HepG2 (cell line): ENCODE results near the gene NFILZ. TPM values are rescaled to one million over a fixed set of nuclear protein-coding genes. Genes with fewer than 3 reads are reported as not detected.

Source experiments
- ATAC-seq: fragments of 200-7000 bp; cut with Tn5 transposase; 3 replicates; pipeline ENCODE4 v1.9.1; 2020; ENCODE audit warnings: mild to moderate bottlenecking, moderate library complexity
- BruUV-seq: library from RNA; stranded (reverse); fragments of 400-500 nt; replicated peaks from 2 replicates; lab custom pipeline; 2021; lab: Mats Ljungman, UMichigan
- CTCF ChIA-PET: fragments of 300-600 bp; formaldehyde crosslinking; extraction: SDS; loops from one replicate; lab custom pipeline; 2021; ENCODE audit warnings: low total read pairs, inconsistent platforms, low intra/inter-chr PET ratio; lab: Yijun Ruan, JAX
- POLR2A ChIA-PET: fragments of 350-600 bp; sonication (Branson Sonifier 250); formaldehyde crosslinking; loops from one replicate; lab custom pipeline; 2020; ENCODE audit warnings: antibody characterized with exemption, inconsistent platforms; lab: Yijun Ruan, JAX
- DNase-seq: peaks from one replicate; pipeline ENCODE4 v3.0.0-alpha.2; 2015; ENCODE audit warnings: low spot score
- FAIRE-seq: peaks from 3 replicates; lab custom pipeline; 2011; peaks lifted over from hg19 to GRCh38; lab: Jason Lieb, UNC
- H2AFZ ChIP-seq: one replicate; pipeline ENCODE4 v1.6.1; 2011; ENCODE audit warnings: low read length, inconsistent platforms
- H3K27ac ChIP-seq: fragments of 300-600 bp; 3 replicates; pipeline ENCODE4 v1.8.0; 2011; ENCODE audit warnings: mixed run types, mild to moderate bottlenecking, mixed read lengths, low read length, inconsistent platforms; ENCODE audit not compliant: insufficient read depth; ENCODE audit errors: extremely low read length
- H3K27me3 ChIP-seq, 2 experiments: fragments of 200-600 bp in 1 of 2; 2 replicates in 1 of 2; 3 replicates in 1 of 2; pipeline versions ENCODE4 v1.6.0 to v1.8.0; 2011; ENCODE audit warnings: low read length in 2 of 2, mild to moderate bottlenecking in 2 of 2, moderate library complexity in 2 of 2, inconsistent platforms in 1 of 2; ENCODE audit not compliant: insufficient read depth in 2 of 2, control insufficient read depth in 1 of 2
- H3K36me3 ChIP-seq, 2 experiments: fragments of 200-600 bp in 1 of 2; replicated peaks in 1 of 2; 2 replicates in 1 of 2; 3 replicates in 1 of 2; pipeline versions ENCODE4 v1.5.1 to v1.8.0; 2011; ENCODE audit warnings: low read length in 2 of 2, inconsistent platforms in 1 of 2; ENCODE audit not compliant: insufficient read depth in 2 of 2, control insufficient read depth in 1 of 2
- H3K4me1 ChIP-seq: 2 replicates; pipeline ENCODE4 v1.5.1; 2012; ENCODE audit warnings: low read length, inconsistent platforms; ENCODE audit not compliant: insufficient read depth
- H3K4me2 ChIP-seq: 2 replicates; pipeline ENCODE4 v1.6.0; 2011; ENCODE audit warnings: low read depth, low read length, inconsistent platforms
- H3K4me3 ChIP-seq, 3 experiments: fragments of 200-600 bp in 1 of 3; sonication (generic), shearing (Covaris generic) in 1 of 3; replicated peaks in 1 of 3; 2 replicates each; pipeline ENCODE4 v1.5.1; 2011 to 2016; ENCODE audit warnings: low read length in 3 of 3, inconsistent platforms in 2 of 3, low read depth in 2 of 3, mild to moderate bottlenecking in 2 of 3, control low read depth in 1 of 3, mixed read lengths in 1 of 3; ENCODE audit not compliant: insufficient read depth in 1 of 3
- H3K79me2 ChIP-seq: one replicate; pipeline ENCODE4 v1.6.1; 2011; ENCODE audit warnings: low read length, inconsistent platforms; ENCODE audit not compliant: insufficient read depth
- H3K9ac ChIP-seq: 2 replicates; pipeline ENCODE4 v1.6.0; 2011; ENCODE audit warnings: mild to moderate bottlenecking, low read depth, low read length, inconsistent platforms; ENCODE audit not compliant: insufficient read depth
- H3K9me3 ChIP-seq: 2 replicates; pipeline ENCODE4 v1.5.1; 2012; ENCODE audit warnings: mild to moderate bottlenecking, low read length
- H4K20me1 ChIP-seq: 2 replicates; pipeline ENCODE4 v1.6.0; 2011; ENCODE audit warnings: inconsistent platforms, mild to moderate bottlenecking, low read length, moderate library complexity; ENCODE audit not compliant: insufficient read depth
- BCLAF1 ChIP-seq: fragments of 450-650 bp; IDR thresholded peaks from 2 replicates; pipeline ENCODE4 v1.6.1; 2017; ENCODE audit warnings: mild to moderate bottlenecking
- ELF1 ChIP-seq: sonication (generic); formaldehyde crosslinking; IDR thresholded peaks from 2 replicates; pipeline ENCODE4 v1.4.0; 2020; ENCODE audit warnings: missing genetic modification reagents
- HNRNPL ChIP-seq: fragments of 200-400 bp; formaldehyde crosslinking; IDR thresholded peaks from 2 replicates; pipeline ENCODE4 v1.6.1; 2017; ENCODE audit warnings: mild to moderate bottlenecking, low read depth, low read length
- KDM4B ChIP-seq: sonication (generic); formaldehyde crosslinking; IDR thresholded peaks from 2 replicates; pipeline ENCODE4 v1.4.0; 2020; ENCODE audit warnings: missing genetic modification reagents
- MAFF ChIP-seq: IDR thresholded peaks from 2 replicates; pipeline ENCODE4 v1.6.1; 2011; ENCODE audit warnings: low read depth, low read length, improper control_type of control experiment
- MAFG ChIP-seq: sonication (generic); formaldehyde crosslinking; IDR thresholded peaks from 2 replicates; pipeline ENCODE4 v1.5.1; 2020; ENCODE audit warnings: mild to moderate bottlenecking, missing genetic modification reagents
- MEIS2 ChIP-seq: sonication (generic); formaldehyde crosslinking; IDR thresholded peaks from 2 replicates; pipeline ENCODE4 v1.9.0; 2021; ENCODE audit warnings: mild to moderate bottlenecking, missing genetic modification reagents
- PBX3 ChIP-seq: sonication (generic); formaldehyde crosslinking; IDR thresholded peaks from 2 replicates; pipeline ENCODE4 v1.8.1; 2023; ENCODE audit warnings: missing genetic modification reagents, inconsistent platforms, borderline replicate concordance
- SIN3B ChIP-seq: fragments of 150-350 bp; IDR thresholded peaks from 2 replicates; pipeline ENCODE4 v1.6.1; 2014; ENCODE audit warnings: low read length
- YY1 ChIP-seq: IDR thresholded peaks from 2 replicates; pipeline ENCODE4 v1.6.1; 2011; ENCODE audit warnings: low read length, low read depth, moderate library complexity, mild to moderate bottlenecking; ENCODE audit not compliant: insufficient read depth, insufficient replicate concordance
- ZMYM4 ChIP-seq: sonication (generic); formaldehyde crosslinking; IDR thresholded peaks from 2 replicates; pipeline ENCODE4 v1.8.1; 2023; ENCODE audit warnings: mild to moderate bottlenecking, missing genetic modification reagents
- ZNF205 ChIP-seq: IDR thresholded peaks from 2 replicates; pipeline ENCODE4 v1.6.1; 2018; ENCODE audit warnings: missing biosample characterization, missing genetic modification reagents
- ZNF468 ChIP-seq: sonication (generic); formaldehyde crosslinking; IDR thresholded peaks from 2 replicates; pipeline ENCODE4 v1.8.0; 2022; ENCODE audit warnings: mild to moderate bottlenecking, moderate library complexity, missing genetic modification reagents
- ZNF878 ChIP-seq: sonication (generic); formaldehyde crosslinking; IDR thresholded peaks from 2 replicates; pipeline ENCODE4 v1.8.1; 2023; ENCODE audit warnings: mild to moderate bottlenecking, missing genetic modification reagents, moderate library complexity
- WGBS: methylation state at CpG from one replicate; pipeline ENCODE4 v1.1.6; 2017; ENCODE audit warnings: low lambda C conversion rate; 5-methylcytosine and 5-hydroxymethylcytosine counted together
- in situ Hi-C: cut with HindIII; loops from 2 replicates; pipeline ENCODE4 v1.10.0; 2017; ENCODE audit warnings: low pct_unique_long_range_greater_than_20kb; ENCODE audit not compliant: extremely low pct_ligation_motif_present
- intact Hi-C: fragments of 100-400 bp; cut with micrococcal nuclease; formaldehyde crosslinking; loops from one replicate; pipeline ENCODE4 v1.10.0; 2022; ENCODE audit not compliant: unreplicated experiment
- polyA plus RNA-seq, 8 experiments: library from polyadenylated mRNA; depleted of rRNA in 3 of 8; stranded (reverse) in 7 of 8; unstranded in 1 of 8; fragments of >200 nt; fragmentation: Illumina TruSeq in 4 of 8; extraction: Trizol in 4 of 8; gene quantifications; 2 replicates each; pipeline versions ENCODE4 v1.2.1 to v1.2.3, GENCODE V29; 2011 to 2016; ENCODE audit warnings: low read depth in 4 of 8, missing spikeins in 1 of 8, mixed read lengths in 1 of 8; ENCODE audit not compliant: insufficient read depth in 1 of 8
- total RNA-seq, 5 experiments: library from RNA; depleted of rRNA; stranded (reverse); fragments of >200 nt; fragmentation: Illumina TruSeq; extraction: Trizol; gene quantifications; 2 replicates each; pipeline ENCODE4 v1.2.3, GENCODE V29; 2016; ENCODE audit warnings: low read depth in 1 of 5

Gene NFILZ
- total and polyA plus RNA-seq, 2 of the 13 experiments (the other 11 are each of a cell fraction or from before 2014, with no cell fraction given), result not detected

- no peak for ATAC-seq
- no peaks in the 10 kb centered on the region for H3K36me3 ChIP-seq
- H3K9me3 ChIP-seq, result peaks cover 5% of the 10 kb centered on the region; the same call in 1 of the 2 replicates
- H3K9ac ChIP-seq, result no peak overlapping the region
- no peaks in the 10 kb centered on the region for H4K20me1 ChIP-seq
- FAIRE-seq, result no peak
- POLR2A ChIA-PET, result interaction anchor here (0.7 to 0.8 kb wide), 2 partner anchors 13 to 15 kb away, joined by 3 read pairs; no protein-coding TSS in a partner anchor
- peaks cover 32% of the 10 kb centered on the region for H3K4me1 ChIP-seq
- no peak for DNase-seq
- H3K79me2 ChIP-seq, result no peaks in the 10 kb centered on the region
- no peak overlapping the region for H3K4me3 ChIP-seq
- no peak overlapping the region for H2AFZ ChIP-seq
- intact Hi-C loops (no loop called here), in situ Hi-C loops (no loop called here)
- no peaks in the 10 kb centered on the region for H3K27me3 ChIP-seq
- CTCF ChIA-PET, result no interaction called here
- no peak overlapping the region for H3K4me2 ChIP-seq
- TF ChIP-seq ZMYM4, result no peak
- TF ChIP-seq ELF1 (CRISPR knock-in tag), result no peak
- no peak for TF ChIP-seq HNRNPL
- no peak for TF ChIP-seq PBX3 (CRISPR knock-in tag)
- TF ChIP-seq MAFF, result no peak
- TF ChIP-seq SIN3B, result no peak
- TF ChIP-seq MAFG (CRISPR knock-in tag), result no peak
- TF ChIP-seq ZNF205 (CRISPR knock-in tag), result no peak
- TF ChIP-seq BCLAF1, result no peak
- no peak for TF ChIP-seq YY1
- no peak for TF ChIP-seq ZNF878 (CRISPR knock-in tag)
- no peak for TF ChIP-seq MEIS2 (CRISPR knock-in tag)
- TF ChIP-seq ZNF468 (CRISPR knock-in tag), result no peak
- no peak for TF ChIP-seq KDM4B
- no TSS peak for BruUV-seq
- WGBS, result 92% methylated on average over 8 of the region's 8 CpGs
- no peak overlapping the region for H3K27ac ChIP-seq
These were observed 3.6 kb upstream of the NFILZ start for GRCh38 chr19:8626842-8627241.
